Measurements from ENCODE around the gene PP2D1.
"Not testable (repeated sequence)": the region's sequence is repeated elsewhere in the genome, so short reads cannot be mapped to it uniquely, and the experiment has no call there.

PP2D1 gene

GRCh38 chr3:20046556-20046955 lies 34.5 kb upstream of the PP2D1 start:
- H3K4me3 ChIP-seq (ENCODE audit: low read length): no peak overlapping the region
- TF ChIP-seq CTCF (conservative IDR thresholded peaks at IDR 0.05; ENCODE audit: low read depth, low read length): no peak
- DNase-seq (ENCODE audit: low read depth): no peak

- H3K4me3 ChIP-seq (ENCODE audit: low read length); DNase-seq (ENCODE audit: low read depth): not testable (repeated sequence)
Measured at GRCh38 chr3:20045141-20045540, 33.1 kb upstream of the PP2D1 start.

DNA sequence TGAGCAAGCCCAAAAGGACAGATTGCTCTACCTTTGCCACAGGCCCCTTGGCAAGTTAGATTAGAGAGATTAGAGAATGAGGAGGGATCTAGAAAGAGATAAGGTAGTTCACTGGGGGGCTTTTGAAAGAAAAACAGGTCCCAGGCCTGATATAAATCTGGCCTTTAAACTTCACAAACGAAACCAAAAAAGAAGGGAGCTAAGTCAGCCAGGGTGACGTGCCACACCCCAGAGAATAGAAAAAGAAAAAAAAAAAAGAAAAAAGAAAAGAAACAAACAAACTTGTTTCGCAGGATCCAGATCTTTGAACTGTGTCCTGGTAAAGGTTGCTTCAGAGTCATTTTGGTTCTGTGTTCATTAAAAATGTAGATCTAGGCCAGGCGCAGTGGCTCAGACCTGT lies 31.8 kb upstream of the PP2D1 start:
- no peak for DNase-seq (ENCODE audit: low read depth)
- H3K4me3 ChIP-seq (ENCODE audit: low read length): no peak overlapping the region
- no peak for TF ChIP-seq CTCF (conservative IDR thresholded peaks at IDR 0.05; ENCODE audit: low read depth, low read length)

DNA sequence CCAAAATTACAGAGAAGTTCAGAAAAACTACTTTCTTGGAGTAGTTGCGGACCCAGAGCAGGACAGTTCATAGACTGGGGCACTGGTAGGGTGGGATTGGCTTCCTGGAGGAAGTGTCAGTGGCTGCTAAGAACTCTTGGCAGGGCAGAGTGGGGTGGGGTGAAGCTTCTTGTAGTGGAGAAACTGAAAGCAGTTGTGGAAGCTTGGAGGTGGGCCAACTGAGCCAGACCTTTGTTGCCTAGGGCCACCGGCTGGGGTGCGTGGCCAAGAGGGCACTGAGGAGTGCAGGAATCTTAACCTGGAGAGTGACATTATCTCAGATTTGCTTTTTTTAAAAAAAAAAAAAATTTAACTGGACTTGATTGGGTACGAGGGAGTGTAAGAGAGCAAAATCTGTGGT lies 31.3 kb upstream of the PP2D1 start:
- H3K4me3 ChIP-seq (ENCODE audit: low read length): no peak overlapping the region
- TF ChIP-seq CTCF (conservative IDR thresholded peaks at IDR 0.05; ENCODE audit: low read depth, low read length): no peak
- no peak for DNase-seq (ENCODE audit: low read depth)

DNA sequence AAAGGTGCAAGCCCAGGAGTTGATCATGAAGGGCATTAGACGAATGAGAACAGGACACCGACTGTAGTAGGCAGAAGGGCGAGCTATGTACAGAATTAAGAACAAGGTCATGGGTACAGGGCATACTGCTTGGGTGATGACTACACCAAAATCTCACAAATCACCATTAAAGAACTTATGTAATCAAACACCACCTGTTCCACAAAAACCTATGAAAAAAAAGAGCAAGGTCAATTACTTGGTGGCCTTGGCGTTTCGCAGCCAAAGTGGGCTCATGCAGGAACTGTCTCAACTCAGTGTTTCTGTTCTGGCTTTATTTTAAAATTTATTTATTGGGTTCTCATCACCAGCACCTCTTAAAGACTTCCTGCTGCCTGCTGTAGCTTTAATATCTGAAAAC lies 30.3 kb upstream of the PP2D1 start:
- H3K4me3 ChIP-seq (ENCODE audit: low read length): no peak overlapping the region

DNA sequence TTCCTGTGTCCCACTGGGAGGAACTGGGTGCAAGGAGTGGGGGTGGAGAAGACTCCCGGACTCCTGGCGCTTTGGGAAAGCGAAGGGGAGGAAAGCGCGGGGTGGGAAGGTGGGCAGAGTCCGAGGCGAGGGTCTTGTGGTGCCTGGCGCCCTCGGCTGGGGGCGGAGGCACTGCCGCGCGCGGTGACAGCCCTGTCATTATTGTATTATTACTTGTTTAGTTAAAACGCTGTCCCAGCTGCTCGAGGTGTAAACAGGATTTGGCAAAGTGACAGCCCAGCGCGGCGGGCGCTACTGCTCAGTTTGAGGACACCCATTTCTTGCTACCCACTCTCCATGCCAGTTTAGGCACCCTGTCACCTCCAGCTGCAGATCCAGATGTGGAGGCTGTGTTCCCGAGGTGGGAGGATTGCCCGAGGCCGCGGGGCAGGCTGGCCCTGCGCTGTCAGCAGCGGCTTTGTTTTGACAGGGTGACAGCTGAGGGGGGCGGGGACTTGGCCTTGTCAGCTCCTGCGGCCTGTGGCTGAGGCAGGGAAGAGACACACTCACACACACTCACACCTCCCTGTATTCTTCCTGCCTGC lies 29.2 kb upstream of the PP2D1 start:
- DNase-seq (ENCODE audit: low read depth): no peak
- H3K4me3 ChIP-seq (ENCODE audit: low read length): peak overlapping the region; percentile 73
- no peak for TF ChIP-seq CTCF (conservative IDR thresholded peaks at IDR 0.05; ENCODE audit: low read depth, low read length)

More for the DNA sequence above, 30.3 kb upstream of the PP2D1 start:
- TF ChIP-seq CTCF (conservative IDR thresholded peaks at IDR 0.05; ENCODE audit: low read depth, low read length): no peak
- no peak for DNase-seq (ENCODE audit: low read depth)

DNA sequence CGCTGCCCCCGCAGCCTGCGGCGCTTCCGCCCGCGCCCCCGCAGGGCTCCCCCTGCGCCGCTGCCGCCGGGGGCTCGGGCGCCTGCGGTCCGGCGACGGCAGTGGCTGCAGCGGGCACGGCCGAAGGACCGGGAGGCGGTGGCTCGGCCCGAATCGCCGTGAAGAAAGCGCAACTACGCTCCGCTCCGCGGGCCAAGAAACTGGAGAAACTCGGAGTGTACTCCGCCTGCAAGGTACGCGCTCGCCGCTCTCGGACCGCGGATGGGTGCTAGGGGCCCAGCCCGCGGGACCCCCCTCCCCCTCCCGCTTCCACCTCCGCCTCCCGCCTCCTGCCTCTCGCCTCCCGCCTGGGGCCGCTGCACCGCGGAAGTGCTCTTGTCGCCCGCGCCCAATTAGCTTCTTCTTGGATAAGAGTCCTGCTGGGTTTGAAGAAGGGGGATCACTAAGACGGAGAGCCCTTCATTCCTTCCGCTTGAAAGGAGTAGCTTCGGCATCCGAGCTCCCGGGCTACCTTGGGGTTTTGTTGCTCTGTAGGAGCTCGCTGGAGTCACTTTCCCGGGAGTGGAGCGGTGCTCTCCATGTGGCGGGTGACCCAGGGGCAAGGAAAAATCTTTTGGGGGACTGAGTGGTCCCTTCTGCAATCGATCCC lies 28.6 kb upstream of the PP2D1 start:
- peak overlapping the region; percentile 73 for H3K4me3 ChIP-seq (ENCODE audit: low read length)
- DNase-seq (ENCODE audit: low read depth): no peak
- peak; percentile 17 for TF ChIP-seq CTCF (conservative IDR thresholded peaks at IDR 0.05; ENCODE audit: low read depth, low read length)
